GM23338 (cell line): ENCODE measurements around the gene AARS2. TPM values are rescaled to one million over a fixed set of nuclear protein-coding genes. Genes with fewer than 3 reads are reported as not detected.

Experiments
- ATAC-seq: fragments of 200-7000 bp; cut with Tn5 transposase; 3 replicates; pipeline ENCODE4 v1.9.1; 2020
- DNase-seq: peaks from one replicate; pipeline ENCODE4 v3.0.0-alpha.2; 2015; ENCODE audit warnings: low spot score
- H2AFZ ChIP-seq: fragments of 200-600 bp; sonication (generic); 2 replicates; pipeline ENCODE4 v1.8.0; 2016; ENCODE audit warnings: antibody characterized with exemption, mild to moderate bottlenecking, moderate library complexity
- H3F3A ChIP-seq: fragments of 200-600 bp; sonication (generic); replicated peaks from 2 replicates; pipeline ENCODE4 v1.8.0; 2017; ENCODE audit warnings: antibody characterized with exemption, mixed run types, low read depth
- H3K27ac ChIP-seq: fragments of 200-600 bp; sonication (generic); 2 replicates; pipeline ENCODE4 v1.6.1; 2016; ENCODE audit warnings: low read depth
- H3K27me3 ChIP-seq: fragments of 200-600 bp; sonication (generic); 2 replicates; pipeline ENCODE4 v1.8.0; 2016; ENCODE audit warnings: mild to moderate bottlenecking, mixed run types, moderate library complexity; ENCODE audit not compliant: insufficient read depth
- H3K36me3 ChIP-seq: fragments of 200-600 bp; sonication (generic); 2 replicates; pipeline ENCODE4 v1.8.0; 2016; ENCODE audit warnings: mild to moderate bottlenecking; ENCODE audit not compliant: insufficient read depth
- H3K4me1 ChIP-seq: fragments of 200-600 bp; sonication (generic); 2 replicates; pipeline ENCODE4 v1.8.0; 2016; ENCODE audit warnings: mild to moderate bottlenecking, moderate library complexity; ENCODE audit not compliant: insufficient read depth
- H3K4me2 ChIP-seq: fragments of 200-600 bp; sonication (generic); 2 replicates; pipeline ENCODE4 v1.7.1; 2017; ENCODE audit warnings: mixed run types
- H3K4me3 ChIP-seq: fragments of 200-600 bp; sonication (generic); 2 replicates; pipeline ENCODE4 v1.6.1; 2016; ENCODE audit warnings: mixed run types
- H3K79me2 ChIP-seq: fragments of 200-600 bp; sonication (generic); replicated peaks from 2 replicates; pipeline ENCODE4 v1.8.0; 2017; ENCODE audit warnings: mild to moderate bottlenecking; ENCODE audit not compliant: insufficient read depth
- H3K9me2 ChIP-seq: fragments of 200-600 bp; sonication (generic); 2 replicates; pipeline ENCODE4 v1.8.0; 2017; ENCODE audit not compliant: insufficient read depth
- H4K20me1 ChIP-seq: fragments of 200-600 bp; sonication (generic); replicated peaks from 2 replicates; pipeline ENCODE4 v1.8.0; 2017; ENCODE audit warnings: mild to moderate bottlenecking; ENCODE audit not compliant: insufficient read depth
- H3K27ac Mint-ChIP-seq: 2 replicates; pipeline ENCODE4 v1.8.0; 2020; ENCODE audit warnings: inconsistent platforms, mild to moderate bottlenecking, moderate library complexity, mixed read lengths
- H3K27me3 Mint-ChIP-seq: 3 replicates; pipeline ENCODE4 v1.8.0; 2022; ENCODE audit warnings: low read depth, mild to moderate bottlenecking, moderate library complexity, mixed read lengths, inconsistent platforms; ENCODE audit not compliant: insufficient read depth, poor library complexity
- H3K36me3 Mint-ChIP-seq: 3 replicates; pipeline ENCODE4 v1.8.0; 2021; ENCODE audit warnings: low read depth, mild to moderate bottlenecking, inconsistent platforms, moderate library complexity, mixed read lengths
- H3K4me1 Mint-ChIP-seq: 3 replicates; pipeline ENCODE4 v1.8.0; 2020; ENCODE audit warnings: mild to moderate bottlenecking, inconsistent platforms, mixed read lengths
- H3K4me3 Mint-ChIP-seq: 3 replicates; pipeline ENCODE4 v1.8.0; 2021; ENCODE audit warnings: moderate library complexity, mild to moderate bottlenecking, inconsistent platforms, mixed read lengths
- H3K9me3 Mint-ChIP-seq: 3 replicates; pipeline ENCODE4 v1.8.0; 2020; ENCODE audit warnings: moderate library complexity, mild to moderate bottlenecking, inconsistent platforms, mixed read lengths
- CREB1 ChIP-seq: fragments of 250-450 bp; sonication (Bioruptor Pico); IDR thresholded peaks from 2 replicates; pipeline ENCODE4 v1.5.0; 2020; ENCODE audit warnings: low read depth, mild to moderate bottlenecking, moderate library complexity
- EZH2 ChIP-seq: fragments of 200-600 bp; sonication (generic); IDR thresholded peaks from one replicate; pipeline ENCODE4 v1.8.0; 2017; ENCODE audit warnings: antibody characterized with exemption, mild to moderate bottlenecking, low read depth; ENCODE audit not compliant: unreplicated experiment
- EZH2phosphoT487 ChIP-seq: fragments of 200-600 bp; sonication (generic); IDR thresholded peaks from one replicate; pipeline ENCODE4 v1.8.1; 2018; ENCODE audit warnings: antibody characterized with exemption; ENCODE audit not compliant: unreplicated experiment
- JUNB ChIP-seq: IDR thresholded peaks from one replicate; pipeline ENCODE4 v1.6.1; 2016; ENCODE audit warnings: antibody characterized with exemption; ENCODE audit not compliant: unreplicated experiment
- NANOG ChIP-seq: IDR thresholded peaks from 2 replicates; pipeline ENCODE4 v1.6.1; 2016; ENCODE audit warnings: antibody characterized with exemption, borderline replicate concordance
- STAT1 ChIP-seq: IDR thresholded peaks from one replicate; pipeline ENCODE4 v1.6.1; 2016; ENCODE audit warnings: antibody characterized with exemption; ENCODE audit not compliant: unreplicated experiment
- ZNF114 ChIP-seq: fragments of 250-450 bp; sonication (Bioruptor Pico); IDR thresholded peaks from 2 replicates; pipeline ENCODE4 v1.5.0; 2020; ENCODE audit warnings: mild to moderate bottlenecking, moderate library complexity
- ZNF331 ChIP-seq: fragments of 250-450 bp; sonication (Bioruptor Pico); IDR thresholded peaks from 2 replicates; pipeline ENCODE4 v1.5.0; 2020; ENCODE audit warnings: low read depth, mild to moderate bottlenecking, moderate library complexity
- polyA plus RNA-seq: library from polyadenylated mRNA; unstranded; fragments of >200 nt; fragmentation: Nextera tagmentation; extraction: Ambion mirVana; gene quantifications from 2 replicates; pipeline ENCODE4 v1.2.1, GENCODE V29; 2016
- total RNA-seq: library from RNA; depleted of rRNA; stranded (reverse); fragments of >200 nt; shearing (Covaris generic); gene quantifications from 2 replicates; pipeline ENCODE4 v1.2.3, GENCODE V29; 2014
- TF ChIP-seq, protein P1 (sequence below): IDR thresholded peaks from 2 replicates; pipeline ENCODE4 v1.6.1; 2016; ENCODE audit warnings: antibody characterized with exemption
- TF ChIP-seq, protein P2 (sequence below), 2 experiments: fragments of 200-600 bp in 1 of 2; sonication (generic) in 1 of 2; conservative IDR thresholded peaks; 2 replicates each; pipeline versions ENCODE4 v1.5.1 to v1.6.1; 2016 to 2017; ENCODE audit warnings: antibody characterized with exemption in 2 of 2, low read depth in 2 of 2, mild to moderate bottlenecking in 2 of 2, moderate library complexity in 1 of 2
- TF ChIP-seq, protein P3 (sequence below): IDR thresholded peaks from one replicate; pipeline ENCODE4 v1.6.1; 2018; ENCODE audit warnings: antibody characterized with exemption; ENCODE audit not compliant: unreplicated experiment
- TF ChIP-seq, protein P4 (sequence below): fragments of 250-450 bp; sonication (Bioruptor Pico); IDR thresholded peaks from 2 replicates; pipeline ENCODE4 v1.5.0; 2020; ENCODE audit warnings: mild to moderate bottlenecking, moderate library complexity

AARS2 gene
- total and polyA plus RNA-seq, 2 experiments from 2014 or later = 6.5 to 23.2 TPM

DNA sequence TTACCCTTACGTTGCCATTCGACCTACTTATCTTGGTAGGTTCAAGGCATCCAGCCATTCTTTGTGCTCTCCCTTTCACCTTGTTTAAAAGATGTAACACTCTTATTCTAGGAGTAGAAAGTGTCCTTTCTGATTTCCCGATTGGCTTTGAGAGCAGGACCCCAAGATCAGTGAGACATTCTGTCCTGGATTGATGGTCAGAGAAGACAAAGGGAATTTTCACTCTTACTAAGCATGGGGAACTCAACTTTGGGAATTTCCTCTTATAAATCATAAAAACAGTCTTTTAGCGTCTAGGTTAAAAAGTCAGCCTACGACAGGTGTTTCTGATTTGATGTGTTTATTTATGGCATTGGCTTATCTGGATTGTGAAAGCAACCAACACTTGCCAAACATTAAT lies 2.8 kb upstream of the AARS2 start:
- H4K20me1 ChIP-seq = no peaks in the 10 kb centered on the region
- 0 out of 2 replicates have a peak, but pooled peaks cover 4% of the 10 kb centered on the region for H3F3A ChIP-seq
- DNase-seq (no peak), ATAC-seq (no peak)
- no peak overlapping the region for H3K4me3 ChIP-seq
- H3K9me3 Mint-ChIP-seq = no peaks in the 10 kb centered on the region
- peaks cover 6% of the 10 kb centered on the region for H3K27me3 Mint-ChIP-seq
- peak overlapping the region; percentile 66; the same call in 1 of the 2 replicates for H2AFZ ChIP-seq
- H3K27ac Mint-ChIP-seq = no peak overlapping the region
- H3K4me1 Mint-ChIP-seq = peaks cover 13% of the 10 kb centered on the region; the same call in 2 of the 3 replicates
- H3K27ac ChIP-seq = no peak overlapping the region
- H3K4me2 ChIP-seq = no peak overlapping the region
- H3K79me2 ChIP-seq = peaks cover 10% of the 10 kb centered on the region
- H3K36me3 ChIP-seq = peaks cover 2% of the 10 kb centered on the region
- H3K4me1 ChIP-seq = peaks cover 6% of the 10 kb centered on the region; the same call in 1 of the 2 replicates
- H3K36me3 Mint-ChIP-seq = peaks cover 16% of the 10 kb centered on the region
- TF ChIP-seq, protein P1, sequence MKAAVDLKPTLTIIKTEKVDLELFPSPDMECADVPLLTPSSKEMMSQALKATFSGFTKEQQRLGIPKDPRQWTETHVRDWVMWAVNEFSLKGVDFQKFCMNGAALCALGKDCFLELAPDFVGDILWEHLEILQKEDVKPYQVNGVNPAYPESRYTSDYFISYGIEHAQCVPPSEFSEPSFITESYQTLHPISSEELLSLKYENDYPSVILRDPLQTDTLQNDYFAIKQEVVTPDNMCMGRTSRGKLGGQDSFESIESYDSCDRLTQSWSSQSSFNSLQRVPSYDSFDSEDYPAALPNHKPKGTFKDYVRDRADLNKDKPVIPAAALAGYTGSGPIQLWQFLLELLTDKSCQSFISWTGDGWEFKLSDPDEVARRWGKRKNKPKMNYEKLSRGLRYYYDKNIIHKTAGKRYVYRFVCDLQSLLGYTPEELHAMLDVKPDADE = no peak
- TF ChIP-seq EZH2phosphoT487 (no peak), ZNF114 (CRISPR knock-in tag) (no peak), NANOG (no peak), EZH2 (no peak), ZNF331 (CRISPR knock-in tag) (no peak), JUNB (no peak), CREB1 (no peak), STAT1 (no peak)
- TF ChIP-seq, protein P2, sequence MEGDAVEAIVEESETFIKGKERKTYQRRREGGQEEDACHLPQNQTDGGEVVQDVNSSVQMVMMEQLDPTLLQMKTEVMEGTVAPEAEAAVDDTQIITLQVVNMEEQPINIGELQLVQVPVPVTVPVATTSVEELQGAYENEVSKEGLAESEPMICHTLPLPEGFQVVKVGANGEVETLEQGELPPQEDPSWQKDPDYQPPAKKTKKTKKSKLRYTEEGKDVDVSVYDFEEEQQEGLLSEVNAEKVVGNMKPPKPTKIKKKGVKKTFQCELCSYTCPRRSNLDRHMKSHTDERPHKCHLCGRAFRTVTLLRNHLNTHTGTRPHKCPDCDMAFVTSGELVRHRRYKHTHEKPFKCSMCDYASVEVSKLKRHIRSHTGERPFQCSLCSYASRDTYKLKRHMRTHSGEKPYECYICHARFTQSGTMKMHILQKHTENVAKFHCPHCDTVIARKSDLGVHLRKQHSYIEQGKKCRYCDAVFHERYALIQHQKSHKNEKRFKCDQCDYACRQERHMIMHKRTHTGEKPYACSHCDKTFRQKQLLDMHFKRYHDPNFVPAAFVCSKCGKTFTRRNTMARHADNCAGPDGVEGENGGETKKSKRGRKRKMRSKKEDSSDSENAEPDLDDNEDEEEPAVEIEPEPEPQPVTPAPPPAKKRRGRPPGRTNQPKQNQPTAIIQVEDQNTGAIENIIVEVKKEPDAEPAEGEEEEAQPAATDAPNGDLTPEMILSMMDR (conservative IDR thresholded peaks at IDR 0.05; ENCODE audit: low read depth in 2 of 2) = no peak
- TF ChIP-seq, protein P3, sequence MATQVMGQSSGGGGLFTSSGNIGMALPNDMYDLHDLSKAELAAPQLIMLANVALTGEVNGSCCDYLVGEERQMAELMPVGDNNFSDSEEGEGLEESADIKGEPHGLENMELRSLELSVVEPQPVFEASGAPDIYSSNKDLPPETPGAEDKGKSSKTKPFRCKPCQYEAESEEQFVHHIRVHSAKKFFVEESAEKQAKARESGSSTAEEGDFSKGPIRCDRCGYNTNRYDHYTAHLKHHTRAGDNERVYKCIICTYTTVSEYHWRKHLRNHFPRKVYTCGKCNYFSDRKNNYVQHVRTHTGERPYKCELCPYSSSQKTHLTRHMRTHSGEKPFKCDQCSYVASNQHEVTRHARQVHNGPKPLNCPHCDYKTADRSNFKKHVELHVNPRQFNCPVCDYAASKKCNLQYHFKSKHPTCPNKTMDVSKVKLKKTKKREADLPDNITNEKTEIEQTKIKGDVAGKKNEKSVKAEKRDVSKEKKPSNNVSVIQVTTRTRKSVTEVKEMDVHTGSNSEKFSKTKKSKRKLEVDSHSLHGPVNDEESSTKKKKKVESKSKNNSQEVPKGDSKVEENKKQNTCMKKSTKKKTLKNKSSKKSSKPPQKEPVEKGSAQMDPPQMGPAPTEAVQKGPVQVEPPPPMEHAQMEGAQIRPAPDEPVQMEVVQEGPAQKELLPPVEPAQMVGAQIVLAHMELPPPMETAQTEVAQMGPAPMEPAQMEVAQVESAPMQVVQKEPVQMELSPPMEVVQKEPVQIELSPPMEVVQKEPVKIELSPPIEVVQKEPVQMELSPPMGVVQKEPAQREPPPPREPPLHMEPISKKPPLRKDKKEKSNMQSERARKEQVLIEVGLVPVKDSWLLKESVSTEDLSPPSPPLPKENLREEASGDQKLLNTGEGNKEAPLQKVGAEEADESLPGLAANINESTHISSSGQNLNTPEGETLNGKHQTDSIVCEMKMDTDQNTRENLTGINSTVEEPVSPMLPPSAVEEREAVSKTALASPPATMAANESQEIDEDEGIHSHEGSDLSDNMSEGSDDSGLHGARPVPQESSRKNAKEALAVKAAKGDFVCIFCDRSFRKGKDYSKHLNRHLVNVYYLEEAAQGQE = no peak
- TF ChIP-seq, protein P4, sequence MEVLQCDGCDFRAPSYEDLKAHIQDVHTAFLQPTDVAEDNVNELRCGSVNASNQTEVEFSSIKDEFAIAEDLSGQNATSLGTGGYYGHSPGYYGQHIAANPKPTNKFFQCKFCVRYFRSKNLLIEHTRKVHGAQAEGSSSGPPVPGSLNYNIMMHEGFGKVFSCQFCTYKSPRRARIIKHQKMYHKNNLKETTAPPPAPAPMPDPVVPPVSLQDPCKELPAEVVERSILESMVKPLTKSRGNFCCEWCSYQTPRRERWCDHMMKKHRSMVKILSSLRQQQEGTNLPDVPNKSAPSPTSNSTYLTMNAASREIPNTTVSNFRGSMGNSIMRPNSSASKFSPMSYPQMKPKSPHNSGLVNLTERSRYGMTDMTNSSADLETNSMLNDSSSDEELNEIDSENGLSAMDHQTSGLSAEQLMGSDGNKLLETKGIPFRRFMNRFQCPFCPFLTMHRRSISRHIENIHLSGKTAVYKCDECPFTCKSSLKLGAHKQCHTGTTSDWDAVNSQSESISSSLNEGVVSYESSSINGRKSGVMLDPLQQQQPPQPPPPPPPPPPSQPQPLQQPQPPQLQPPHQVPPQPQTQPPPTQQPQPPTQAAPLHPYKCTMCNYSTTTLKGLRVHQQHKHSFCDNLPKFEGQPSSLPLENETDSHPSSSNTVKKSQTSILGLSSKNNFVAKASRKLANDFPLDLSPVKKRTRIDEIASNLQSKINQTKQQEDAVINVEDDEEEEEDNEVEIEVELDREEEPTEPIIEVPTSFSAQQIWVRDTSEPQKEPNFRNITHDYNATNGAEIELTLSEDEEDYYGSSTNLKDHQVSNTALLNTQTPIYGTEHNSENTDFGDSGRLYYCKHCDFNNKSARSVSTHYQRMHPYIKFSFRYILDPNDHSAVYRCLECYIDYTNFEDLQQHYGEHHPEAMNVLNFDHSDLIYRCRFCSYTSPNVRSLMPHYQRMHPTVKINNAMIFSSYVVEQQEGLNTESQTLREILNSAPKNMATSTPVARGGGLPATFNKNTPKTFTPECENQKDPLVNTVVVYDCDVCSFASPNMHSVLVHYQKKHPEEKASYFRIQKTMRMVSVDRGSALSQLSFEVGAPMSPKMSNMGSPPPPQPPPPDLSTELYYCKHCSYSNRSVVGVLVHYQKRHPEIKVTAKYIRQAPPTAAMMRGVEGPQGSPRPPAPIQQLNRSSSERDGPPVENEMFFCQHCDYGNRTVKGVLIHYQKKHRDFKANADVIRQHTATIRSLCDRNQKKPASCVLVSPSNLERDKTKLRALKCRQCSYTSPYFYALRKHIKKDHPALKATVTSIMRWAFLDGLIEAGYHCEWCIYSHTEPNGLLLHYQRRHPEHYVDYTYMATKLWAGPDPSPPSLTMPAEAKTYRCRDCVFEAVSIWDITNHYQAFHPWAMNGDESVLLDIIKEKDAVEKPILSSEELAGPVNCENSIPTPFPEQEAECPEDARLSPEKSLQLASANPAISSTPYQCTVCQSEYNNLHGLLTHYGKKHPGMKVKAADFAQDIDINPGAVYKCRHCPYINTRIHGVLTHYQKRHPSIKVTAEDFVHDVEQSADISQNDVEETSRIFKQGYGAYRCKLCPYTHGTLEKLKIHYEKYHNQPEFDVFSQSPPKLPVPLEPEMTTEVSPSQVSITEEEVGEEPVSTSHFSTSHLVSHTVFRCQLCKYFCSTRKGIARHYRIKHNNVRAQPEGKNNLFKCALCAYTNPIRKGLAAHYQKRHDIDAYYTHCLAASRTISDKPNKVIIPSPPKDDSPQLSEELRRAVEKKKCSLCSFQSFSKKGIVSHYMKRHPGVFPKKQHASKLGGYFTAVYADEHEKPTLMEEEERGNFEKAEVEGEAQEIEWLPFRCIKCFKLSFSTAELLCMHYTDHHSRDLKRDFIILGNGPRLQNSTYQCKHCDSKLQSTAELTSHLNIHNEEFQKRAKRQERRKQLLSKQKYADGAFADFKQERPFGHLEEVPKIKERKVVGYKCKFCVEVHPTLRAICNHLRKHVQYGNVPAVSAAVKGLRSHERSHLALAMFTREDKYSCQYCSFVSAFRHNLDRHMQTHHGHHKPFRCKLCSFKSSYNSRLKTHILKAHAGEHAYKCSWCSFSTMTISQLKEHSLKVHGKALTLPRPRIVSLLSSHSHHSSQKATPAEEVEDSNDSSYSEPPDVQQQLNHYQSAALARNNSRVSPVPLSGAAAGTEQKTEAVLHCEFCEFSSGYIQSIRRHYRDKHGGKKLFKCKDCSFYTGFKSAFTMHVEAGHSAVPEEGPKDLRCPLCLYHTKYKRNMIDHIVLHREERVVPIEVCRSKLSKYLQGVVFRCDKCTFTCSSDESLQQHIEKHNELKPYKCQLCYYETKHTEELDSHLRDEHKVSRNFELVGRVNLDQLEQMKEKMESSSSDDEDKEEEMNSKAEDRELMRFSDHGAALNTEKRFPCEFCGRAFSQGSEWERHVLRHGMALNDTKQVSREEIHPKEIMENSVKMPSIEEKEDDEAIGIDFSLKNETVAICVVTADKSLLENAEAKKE (CRISPR knock-in tag) = no peak
- no peaks in the 10 kb centered on the region for H3K27me3 ChIP-seq
- no peak overlapping the region for H3K4me3 Mint-ChIP-seq
- H3K9me2 ChIP-seq = no peaks in the 10 kb centered on the region
